ENCODE data around the gene BRPF1.

GRCh38 chr3:9736831-9737230 is 5.3 kb downstream of the BRPF1 start:
- no peak for TF ChIP-seq RXRA (IDR thresholded peaks at IDR 0.05)
- no peak for TF ChIP-seq CTCF (IDR thresholded peaks at IDR 0.05; ENCODE audit: low read depth, low read length, missing input control)
- no peak for TF ChIP-seq GABPA (IDR thresholded peaks at IDR 0.05 in 1 of 2, conservative IDR thresholded peaks at IDR 0.05 in 1 of 2)
- TF ChIP-seq HNF4A (conservative IDR thresholded peaks at IDR 0.05) = no peak
- no peak for TF ChIP-seq SP1 (IDR thresholded peaks at IDR 0.05)
- TF ChIP-seq ZBTB33 (IDR thresholded peaks at IDR 0.05) = no peak
